ENCODE measurements around the gene PLPP3.

GRCh38 chr1:56541408-56541807 is 38.0 kb downstream of the PLPP3 start:
- TF ChIP-seq CTCF (IDR thresholded peaks at IDR 0.05) (no peak), ZFX (IDR thresholded peaks at IDR 0.05; ENCODE audit: borderline replicate concordance) (no peak)

Data from 22Rv1 (cell line).